HG03521 (cell line): ENCODE data around the gene BLOC1S5.
A peak's percentile ranks its signal among the peaks of the same experiment; 100 is the strongest.
"Not testable (repeated sequence)": the region's sequence is repeated elsewhere in the genome, so short reads cannot be mapped to it uniquely, and the experiment has no call there.

ENCODE experiments used
- ATAC-seq: cut with Tn5 transposase; IDR thresholded peaks from one replicate; pipeline ENCODE4 v1.9.1; 2021; ENCODE audit warnings: mild to moderate bottlenecking, moderate library complexity; ENCODE audit not compliant: unreplicated experiment

BLOC1S5 gene

GRCh38 chr6:7996538-7997111 is 67.6 kb downstream of the BLOC1S5 start:
- no peak for ATAC-seq

- ATAC-seq = no peak
These were observed 70.2 kb downstream of the BLOC1S5 start for GRCh38 chr6:7993952-7994351.

- no peak for ATAC-seq
These were observed 70.8 kb downstream of the BLOC1S5 start for GRCh38 chr6:7993399-7993798.

- ATAC-seq = peak; percentile 74
These were observed 72.0 kb downstream of the BLOC1S5 start for GRCh38 chr6:7992002-7992815.

- ATAC-seq = no peak
These were observed 72.7 kb downstream of the BLOC1S5 start for GRCh38 chr6:7991536-7991935.

GRCh38 chr6:7986219-7986618 is 78.0 kb downstream of the BLOC1S5 start:
- no peak for ATAC-seq

- ATAC-seq = not testable (repeated sequence)
These were observed 80.2 kb downstream of the BLOC1S5 start for GRCh38 chr6:7983967-7984366.

- no peak for ATAC-seq
These were observed 84.4 kb downstream of the BLOC1S5 start for GRCh38 chr6:7979831-7980230.

GRCh38 chr6:7978736-7979135 is 85.5 kb downstream of the BLOC1S5 start:
- peak; percentile 52 for ATAC-seq

- no peak for ATAC-seq
These were observed 87.6 kb downstream of the BLOC1S5 start for GRCh38 chr6:7976485-7977056.

GRCh38 chr6:7975764-7976146 is 88.4 kb downstream of the BLOC1S5 start:
- peak; percentile 57 for ATAC-seq

GRCh38 chr6:7974938-7975763 is 89.0 kb downstream of the BLOC1S5 start:
- no peak for ATAC-seq

- ATAC-seq = no peak
These were observed 89.6 kb downstream of the BLOC1S5 start for GRCh38 chr6:7974565-7974937.

GRCh38 chr6:7973584-7973983 is 90.6 kb downstream of the BLOC1S5 start:
- no peak for ATAC-seq

- no peak for ATAC-seq
These were observed 92.7 kb downstream of the BLOC1S5 start for GRCh38 chr6:7971499-7971898.

- ATAC-seq = no peak
These were observed 93.6 kb downstream of the BLOC1S5 start for GRCh38 chr6:7970616-7971015.
